ENCODE data around the gene GTF2IRD1.

GTF2IRD1 gene

DNA sequence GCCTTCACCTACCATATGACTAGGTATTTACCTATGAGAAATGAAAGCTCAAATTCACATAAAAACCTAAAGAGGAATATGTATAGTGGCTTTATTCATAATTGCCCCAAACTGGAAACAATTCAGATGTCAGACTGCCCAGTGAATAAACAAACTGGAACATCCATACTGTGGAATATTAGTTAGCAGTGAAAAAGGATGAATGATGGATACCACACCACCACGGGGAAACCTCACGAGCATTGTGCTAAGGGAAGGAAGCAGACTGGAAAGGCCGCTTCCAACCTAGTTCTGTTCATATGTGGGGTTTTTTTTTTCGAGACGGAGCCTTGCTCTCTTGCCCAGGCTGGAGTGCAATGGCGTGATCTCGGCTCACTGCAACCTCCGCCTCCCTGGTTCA lies 16.8 kb downstream of the GTF2IRD1 start:
- H3K27ac Mint-ChIP-seq = no peak overlapping the region
- peaks cover 15% of the 10 kb centered on the region for H3K4me1 Mint-ChIP-seq
- DNase-seq = no peak
- no peak for TF ChIP-seq CTCF (IDR thresholded peaks at IDR 0.05)
- no peaks in the 10 kb centered on the region for H3K27me3 Mint-ChIP-seq (ENCODE audit: low read depth, poor library complexity)
- H3K9me3 Mint-ChIP-seq = no peaks in the 10 kb centered on the region
- H3K4me3 Mint-ChIP-seq = no peak overlapping the region
- H3K36me3 Mint-ChIP-seq (ENCODE audit: low read depth) = peaks cover 18% of the 10 kb centered on the region

- H3K4me1 Mint-ChIP-seq = peaks cover 27% of the 10 kb centered on the region
- H3K9me3 Mint-ChIP-seq = no peaks in the 10 kb centered on the region
- no peaks in the 10 kb centered on the region for H3K27me3 Mint-ChIP-seq (ENCODE audit: low read depth, poor library complexity)
- TF ChIP-seq CTCF (IDR thresholded peaks at IDR 0.05) = no peak
- no peak overlapping the region for H3K4me3 Mint-ChIP-seq
- peaks cover 18% of the 10 kb centered on the region for H3K36me3 Mint-ChIP-seq (ENCODE audit: low read depth)
- peak overlapping the region; percentile 77 for H3K27ac Mint-ChIP-seq
- no peak for DNase-seq
Observed at GRCh38 chr7:74473116-74473515, 19.4 kb downstream of the GTF2IRD1 start.

DNA sequence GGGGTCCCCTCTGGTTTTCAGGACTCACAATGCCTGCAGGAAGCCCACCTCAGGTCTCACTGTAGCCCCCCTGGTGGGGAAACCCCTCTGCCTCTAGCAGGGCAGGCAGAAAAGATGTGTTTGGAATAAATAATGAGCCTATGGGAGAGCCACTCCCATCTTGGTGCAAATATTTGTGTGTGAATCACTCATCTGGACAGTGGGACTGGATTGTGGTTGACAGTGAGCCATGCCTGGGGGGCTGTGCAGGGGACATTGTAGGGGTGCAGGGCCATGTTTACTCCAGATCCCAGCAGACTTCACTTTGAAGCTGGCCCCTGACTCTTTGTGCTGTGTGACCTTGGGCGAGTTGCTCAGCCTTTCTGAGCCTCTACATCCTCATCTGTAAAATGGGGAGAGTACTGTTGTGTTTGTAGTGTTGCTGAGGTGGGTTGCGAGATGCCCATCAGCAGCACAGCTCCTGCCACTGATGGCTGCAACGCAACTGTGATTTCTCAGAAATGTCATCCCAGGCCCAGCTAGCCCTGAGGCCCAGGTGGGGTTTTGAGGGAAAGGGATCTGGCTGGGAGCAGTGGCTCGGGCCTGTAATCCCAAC lies 20.7 kb downstream of the GTF2IRD1 start:
- Mint-ChIP-seq H3K36me3 (ENCODE audit: low read depth) (peaks cover 13% of the 10 kb centered on the region), H3K4me3 (no peak overlapping the region), H3K27ac (no peak overlapping the region), H3K9me3 (no peaks in the 10 kb centered on the region), H3K27me3 (ENCODE audit: low read depth, poor library complexity) (no peaks in the 10 kb centered on the region), H3K4me1 (peaks cover 37% of the 10 kb centered on the region)
- TF ChIP-seq CTCF (IDR thresholded peaks at IDR 0.05) = no peak
- DNase-seq = no peak

DNA sequence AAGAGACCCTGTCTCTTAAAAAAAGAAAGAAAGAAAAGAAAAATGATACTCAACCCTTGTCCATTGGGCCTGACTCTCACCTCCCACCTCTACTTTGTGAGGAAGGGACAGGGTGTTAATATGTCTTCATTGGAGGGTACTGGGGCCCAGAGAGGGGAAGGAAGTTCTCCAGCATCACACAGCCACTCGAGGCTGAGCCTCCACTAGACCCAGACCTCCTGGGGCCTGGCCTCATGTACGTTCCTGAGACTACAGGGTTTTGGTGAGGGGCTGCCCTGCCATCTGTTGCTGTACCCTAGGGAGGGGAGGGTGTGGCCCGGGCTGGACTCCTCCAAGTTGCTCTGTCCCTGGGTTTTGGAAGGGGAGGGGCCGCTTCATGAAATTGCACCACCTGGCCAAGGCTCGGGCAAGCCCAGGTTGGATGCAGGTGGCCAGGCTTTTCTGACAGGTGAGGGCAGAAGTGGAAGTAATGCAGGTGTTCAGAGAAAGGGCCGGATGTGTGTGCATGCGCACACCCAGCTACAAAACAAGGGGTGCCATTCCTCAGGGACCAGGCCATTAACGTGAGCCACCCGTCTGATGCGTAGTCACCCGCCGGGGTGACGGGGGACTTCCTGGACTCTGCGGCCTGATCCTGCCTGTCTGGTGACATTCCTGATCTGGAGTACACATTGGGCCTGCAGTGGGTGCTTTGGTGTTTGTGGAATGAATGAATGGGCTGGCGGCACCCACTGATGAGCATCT lies 21.7 kb downstream of the GTF2IRD1 start:
- no peak for TF ChIP-seq CTCF (IDR thresholded peaks at IDR 0.05)
- Mint-ChIP-seq H3K9me3 (no peaks in the 10 kb centered on the region), H3K27ac (peak overlapping the region; percentile 48), H3K27me3 (ENCODE audit: low read depth, poor library complexity) (no peaks in the 10 kb centered on the region), H3K4me3 (no peak overlapping the region), H3K36me3 (ENCODE audit: low read depth) (peaks cover 5% of the 10 kb centered on the region), H3K4me1 (peaks cover 47% of the 10 kb centered on the region)
- DNase-seq = no peak

DNA sequence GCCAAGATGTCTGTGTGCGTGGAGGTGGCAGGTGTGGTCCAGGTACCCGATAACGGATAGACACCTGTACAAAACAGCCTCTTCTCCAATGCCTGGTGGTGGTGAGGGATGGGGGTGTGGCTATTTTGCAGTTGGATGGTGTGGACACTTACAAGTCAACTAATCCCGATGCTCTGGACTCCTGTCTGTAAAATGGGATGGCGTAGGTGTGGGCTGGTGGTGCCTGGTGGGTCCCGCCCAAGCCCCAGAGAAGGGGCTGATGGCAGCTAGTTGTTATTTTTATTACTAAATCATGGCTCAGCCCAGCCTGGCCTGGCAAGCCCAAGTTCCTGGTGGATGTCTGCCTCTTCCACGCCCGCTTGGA lies 22.3 kb downstream of the GTF2IRD1 start:
- Mint-ChIP-seq H3K9me3 (no peaks in the 10 kb centered on the region), H3K4me1 (peaks cover 52% of the 10 kb centered on the region), H3K27me3 (ENCODE audit: low read depth, poor library complexity) (no peaks in the 10 kb centered on the region), H3K27ac (peak overlapping the region; percentile 32), H3K4me3 (no peak overlapping the region), H3K36me3 (ENCODE audit: low read depth) (peaks cover 4% of the 10 kb centered on the region)
- TF ChIP-seq CTCF (IDR thresholded peaks at IDR 0.05) = no peak
- no peak for DNase-seq

DNA sequence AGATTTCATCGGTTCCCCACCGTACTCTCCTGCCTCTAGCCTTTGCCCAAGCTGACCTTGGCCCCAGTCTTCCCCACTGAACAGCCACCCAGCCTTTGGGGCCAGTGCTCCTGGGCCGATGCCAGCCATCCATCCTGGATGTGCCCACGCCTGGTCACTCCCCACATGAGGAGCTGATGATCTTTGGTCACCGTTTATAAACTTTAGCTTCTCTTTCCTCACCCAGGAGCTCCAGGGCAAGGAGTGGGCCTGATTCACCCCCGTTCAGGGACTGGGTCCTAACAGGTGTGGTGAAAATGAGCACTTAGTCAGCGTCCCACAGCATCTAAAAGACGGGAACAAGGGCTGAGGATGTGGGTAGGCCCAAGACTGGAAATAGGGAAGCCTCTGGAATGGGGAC lies 22.9 kb downstream of the GTF2IRD1 start:
- Mint-ChIP-seq H3K27ac (peak overlapping the region; percentile 94), H3K9me3 (no peaks in the 10 kb centered on the region), H3K27me3 (ENCODE audit: low read depth, poor library complexity) (no peaks in the 10 kb centered on the region), H3K36me3 (ENCODE audit: low read depth) (peaks cover 4% of the 10 kb centered on the region), H3K4me1 (peaks cover 59% of the 10 kb centered on the region), H3K4me3 (peak overlapping the region; percentile 28)
- TF ChIP-seq CTCF (IDR thresholded peaks at IDR 0.05) = no peak
- DNase-seq = no peak

All from nephron progenitor cell (in vitro differentiated cells).